ENCODE results near the gene LRRC9.
"Not testable (repeated sequence)": the region's sequence is repeated elsewhere in the genome, so short reads cannot be mapped to it uniquely, and the experiment has no call there.

LRRC9 gene

DNA sequence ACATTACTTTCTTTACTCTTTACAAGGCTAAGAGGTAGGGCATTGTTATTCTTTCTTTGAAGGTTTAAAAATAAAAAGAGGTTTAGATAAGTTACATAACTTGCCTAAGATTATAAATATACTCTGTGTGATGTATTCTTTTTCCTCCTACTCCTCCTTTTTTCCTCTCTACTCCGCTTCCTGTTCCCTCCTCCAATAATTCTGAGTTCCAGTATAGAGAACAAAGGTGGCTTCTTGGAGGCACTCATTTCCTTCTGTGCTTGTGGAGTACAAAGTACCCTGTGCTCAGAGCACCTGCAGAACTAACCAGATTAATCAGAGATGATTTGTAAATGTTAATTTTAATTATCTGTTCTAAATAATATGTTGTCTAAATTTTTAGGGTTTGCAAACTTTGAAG lies 11.3 kb downstream of the LRRC9 start:
- intact Hi-C loops (cut with DNase I; ENCODE audit: low total_unique reads), result no loop called here
- no peak overlapping the region for H3K4me3 ChIP-seq
- DNase-seq, result no peak
- TF ChIP-seq, protein P1, sequence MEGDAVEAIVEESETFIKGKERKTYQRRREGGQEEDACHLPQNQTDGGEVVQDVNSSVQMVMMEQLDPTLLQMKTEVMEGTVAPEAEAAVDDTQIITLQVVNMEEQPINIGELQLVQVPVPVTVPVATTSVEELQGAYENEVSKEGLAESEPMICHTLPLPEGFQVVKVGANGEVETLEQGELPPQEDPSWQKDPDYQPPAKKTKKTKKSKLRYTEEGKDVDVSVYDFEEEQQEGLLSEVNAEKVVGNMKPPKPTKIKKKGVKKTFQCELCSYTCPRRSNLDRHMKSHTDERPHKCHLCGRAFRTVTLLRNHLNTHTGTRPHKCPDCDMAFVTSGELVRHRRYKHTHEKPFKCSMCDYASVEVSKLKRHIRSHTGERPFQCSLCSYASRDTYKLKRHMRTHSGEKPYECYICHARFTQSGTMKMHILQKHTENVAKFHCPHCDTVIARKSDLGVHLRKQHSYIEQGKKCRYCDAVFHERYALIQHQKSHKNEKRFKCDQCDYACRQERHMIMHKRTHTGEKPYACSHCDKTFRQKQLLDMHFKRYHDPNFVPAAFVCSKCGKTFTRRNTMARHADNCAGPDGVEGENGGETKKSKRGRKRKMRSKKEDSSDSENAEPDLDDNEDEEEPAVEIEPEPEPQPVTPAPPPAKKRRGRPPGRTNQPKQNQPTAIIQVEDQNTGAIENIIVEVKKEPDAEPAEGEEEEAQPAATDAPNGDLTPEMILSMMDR (IDR thresholded peaks at IDR 0.05), result no peak
- H3K4me1 ChIP-seq, result no peaks in the 10 kb centered on the region
- no peaks in the 10 kb centered on the region for H3K27me3 ChIP-seq
- H3K36me3 ChIP-seq, result no peaks in the 10 kb centered on the region
- H3K9me3 ChIP-seq, result no peaks in the 10 kb centered on the region
- no peak overlapping the region for H3K27ac ChIP-seq

- H3K4me1 ChIP-seq, result no peaks in the 10 kb centered on the region
- H3K27me3 ChIP-seq, result no peaks in the 10 kb centered on the region
- H3K4me3 ChIP-seq, result no peak overlapping the region
- intact Hi-C loops (cut with DNase I; ENCODE audit: low total_unique reads), result no loop called here
- TF ChIP-seq, protein P1 (IDR thresholded peaks at IDR 0.05), result no peak
- H3K27ac ChIP-seq, result no peak overlapping the region
- no peaks in the 10 kb centered on the region for H3K9me3 ChIP-seq
- no peaks in the 10 kb centered on the region for H3K36me3 ChIP-seq
- no peak for DNase-seq
Measured at GRCh38 chr14:59936145-59936544, 16.2 kb downstream of the LRRC9 start.

DNA sequence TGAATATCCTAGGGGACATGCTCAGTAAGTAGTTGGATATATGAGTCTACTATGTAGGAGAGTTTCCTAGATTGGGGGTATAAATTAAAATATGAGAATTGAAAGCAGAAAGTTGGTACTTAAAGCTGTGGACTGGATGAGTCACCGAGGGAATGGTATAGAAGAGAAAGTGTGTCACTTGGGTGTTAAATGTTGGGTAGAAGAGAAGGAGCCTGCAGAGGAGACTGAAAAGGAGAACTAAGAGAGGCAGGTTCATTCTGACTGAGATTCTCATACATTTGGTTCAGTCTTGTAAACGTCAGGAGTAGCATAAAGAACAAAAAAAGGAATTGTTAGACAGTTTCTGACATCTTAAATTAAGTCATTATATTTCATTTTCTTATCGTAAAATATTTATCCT lies 19.9 kb downstream of the LRRC9 start:
- H3K36me3 ChIP-seq, result no peaks in the 10 kb centered on the region
- H3K4me1 ChIP-seq, result no peaks in the 10 kb centered on the region
- H3K27ac ChIP-seq, result no peak overlapping the region
- intact Hi-C loops (cut with DNase I; ENCODE audit: low total_unique reads), result no loop called here
- no peaks in the 10 kb centered on the region for H3K9me3 ChIP-seq
- H3K4me3 ChIP-seq, result no peak overlapping the region
- TF ChIP-seq, protein P1 (IDR thresholded peaks at IDR 0.05), result no peak
- no peaks in the 10 kb centered on the region for H3K27me3 ChIP-seq
- DNase-seq, result no peak

DNA sequence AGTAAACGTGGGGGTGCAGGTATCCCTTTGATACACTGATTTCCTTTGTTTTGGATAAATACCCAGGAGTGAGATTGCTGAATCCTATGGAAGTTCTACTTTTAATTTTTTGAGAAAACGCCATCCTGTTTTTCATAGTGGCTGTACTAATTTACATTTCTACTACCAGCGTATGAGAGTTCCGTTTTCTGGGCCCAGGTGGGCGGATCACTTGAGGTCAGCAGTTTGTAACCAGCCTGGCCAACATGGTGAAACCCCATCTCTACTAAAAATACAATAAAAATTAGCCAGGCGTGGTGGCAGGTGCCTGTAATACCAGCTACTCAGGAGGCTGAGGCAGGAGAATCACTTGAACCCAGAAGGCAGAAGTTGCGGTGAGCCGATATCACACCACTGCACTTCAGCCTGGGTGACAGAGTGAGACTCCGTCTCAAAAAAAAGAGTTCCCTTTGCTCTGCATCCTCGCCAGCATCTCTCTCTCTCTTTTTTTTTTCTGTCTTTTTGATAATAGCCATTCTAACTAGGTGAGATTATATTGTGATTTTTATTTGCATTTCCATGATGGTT lies 22.4 kb downstream of the LRRC9 start:
- H3K36me3 ChIP-seq, result not testable (repeated sequence)

DNA sequence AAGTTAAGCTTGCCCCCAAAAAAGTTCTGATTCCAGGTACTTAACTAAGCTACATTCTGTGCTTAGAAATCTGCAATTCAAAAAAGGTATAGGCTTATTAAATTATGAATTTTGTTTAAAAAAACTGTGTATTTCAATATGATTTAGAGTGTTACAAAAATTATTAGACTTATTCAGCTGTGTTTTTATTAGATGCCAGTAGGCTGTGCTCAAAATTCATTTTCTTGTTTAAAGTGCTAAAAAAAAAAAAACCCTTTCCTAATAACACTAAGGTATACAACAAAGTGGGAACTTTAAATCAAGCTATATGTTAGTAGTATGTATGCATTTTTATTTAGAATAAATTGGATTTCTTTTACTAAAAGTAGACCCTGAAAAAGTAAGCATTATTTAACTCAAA lies 25.0 kb downstream of the LRRC9 start:
- no peaks in the 10 kb centered on the region for H3K36me3 ChIP-seq
- H3K4me3 ChIP-seq, result no peak overlapping the region
- H3K9me3 ChIP-seq, result no peaks in the 10 kb centered on the region
- no peak for DNase-seq
- intact Hi-C loops (cut with DNase I; ENCODE audit: low total_unique reads), result no loop called here
- TF ChIP-seq, protein P1 (IDR thresholded peaks at IDR 0.05), result no peak
- no peaks in the 10 kb centered on the region for H3K27me3 ChIP-seq
- no peak overlapping the region for H3K27ac ChIP-seq
- no peaks in the 10 kb centered on the region for H3K4me1 ChIP-seq

More for the DNA sequence above, 22.4 kb downstream of the LRRC9 start:
- DNase-seq; intact Hi-C loops (cut with DNase I; ENCODE audit: low total_unique reads); H3K4me1 ChIP-seq; H3K27ac ChIP-seq; H3K9me3 ChIP-seq; H3K4me3 ChIP-seq; H3K27me3 ChIP-seq: not testable (repeated sequence)

DNA sequence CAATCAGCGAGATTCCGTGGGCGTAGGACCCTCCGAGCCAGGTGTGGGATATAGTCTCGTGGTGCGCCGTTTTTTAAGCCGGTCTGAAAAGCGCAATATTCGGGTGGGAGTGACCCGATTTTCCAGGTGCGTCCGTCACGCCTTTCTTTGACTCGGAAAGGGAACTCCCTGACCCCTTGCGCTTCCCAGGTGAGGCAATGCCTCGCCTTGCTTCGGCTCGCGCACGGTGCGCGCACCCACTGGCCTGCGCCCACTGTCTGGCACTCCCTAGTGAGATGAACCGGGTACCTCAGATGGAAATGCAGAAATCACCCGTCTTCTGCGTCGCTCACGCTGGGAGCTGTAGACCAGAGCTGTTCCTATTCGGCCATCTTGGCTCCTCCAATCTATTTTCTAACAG lies 32.2 kb downstream of the LRRC9 start:
- H3K27ac ChIP-seq; H3K4me1 ChIP-seq; DNase-seq; H3K36me3 ChIP-seq; H3K9me3 ChIP-seq; H3K27me3 ChIP-seq; H3K4me3 ChIP-seq; intact Hi-C loops (cut with DNase I; ENCODE audit: low total_unique reads): not testable (repeated sequence)

- H3K27me3 ChIP-seq; H3K9me3 ChIP-seq; H3K36me3 ChIP-seq; DNase-seq; H3K4me3 ChIP-seq; H3K27ac ChIP-seq; H3K4me1 ChIP-seq; intact Hi-C loops (cut with DNase I; ENCODE audit: low total_unique reads): not testable (repeated sequence)
Measured at GRCh38 chr14:59957890-59958289, 37.9 kb downstream of the LRRC9 start.

Data from tibial artery (tissue), 4 donors.